ENCODE data around the gene UBTD2.

The UBTD2 gene

DNA sequence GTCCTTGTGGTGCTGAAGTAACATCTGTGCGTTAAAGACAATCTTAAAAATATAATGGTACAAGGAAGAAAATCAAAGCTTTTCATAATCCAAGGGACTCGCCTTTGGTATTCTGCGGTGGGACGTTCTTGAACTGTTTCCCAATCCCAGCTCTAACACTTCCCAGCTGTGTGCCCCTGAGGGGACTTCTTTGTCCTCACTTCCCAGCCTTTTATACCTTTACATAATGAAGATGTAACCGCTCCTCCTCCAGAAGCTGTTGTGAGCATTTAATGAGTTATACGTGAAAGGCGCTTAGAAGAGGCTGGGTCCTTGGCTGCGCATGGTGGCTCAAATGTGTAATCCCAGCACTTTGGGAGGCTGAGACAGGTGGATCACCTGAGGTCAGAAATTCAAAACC lies 112.4 kb downstream of the UBTD2 start:
- H3K4me1 ChIP-seq (ENCODE audit: insufficient read depth, low read length), result peaks cover 28% of the 10 kb centered on the region
- H3K9me3 ChIP-seq (ENCODE audit: insufficient read depth, low read length, severe bottlenecking), result no peaks in the 10 kb centered on the region
- H3K79me2 ChIP-seq (ENCODE audit: insufficient read depth, low read length), result peaks cover 48% of the 10 kb centered on the region
- TF ChIP-seq EZH2 (IDR thresholded peaks at IDR 0.05; ENCODE audit: borderline replicate concordance, low read depth, low read length, severe bottlenecking), result no peak
- TF ChIP-seq, protein P1, sequence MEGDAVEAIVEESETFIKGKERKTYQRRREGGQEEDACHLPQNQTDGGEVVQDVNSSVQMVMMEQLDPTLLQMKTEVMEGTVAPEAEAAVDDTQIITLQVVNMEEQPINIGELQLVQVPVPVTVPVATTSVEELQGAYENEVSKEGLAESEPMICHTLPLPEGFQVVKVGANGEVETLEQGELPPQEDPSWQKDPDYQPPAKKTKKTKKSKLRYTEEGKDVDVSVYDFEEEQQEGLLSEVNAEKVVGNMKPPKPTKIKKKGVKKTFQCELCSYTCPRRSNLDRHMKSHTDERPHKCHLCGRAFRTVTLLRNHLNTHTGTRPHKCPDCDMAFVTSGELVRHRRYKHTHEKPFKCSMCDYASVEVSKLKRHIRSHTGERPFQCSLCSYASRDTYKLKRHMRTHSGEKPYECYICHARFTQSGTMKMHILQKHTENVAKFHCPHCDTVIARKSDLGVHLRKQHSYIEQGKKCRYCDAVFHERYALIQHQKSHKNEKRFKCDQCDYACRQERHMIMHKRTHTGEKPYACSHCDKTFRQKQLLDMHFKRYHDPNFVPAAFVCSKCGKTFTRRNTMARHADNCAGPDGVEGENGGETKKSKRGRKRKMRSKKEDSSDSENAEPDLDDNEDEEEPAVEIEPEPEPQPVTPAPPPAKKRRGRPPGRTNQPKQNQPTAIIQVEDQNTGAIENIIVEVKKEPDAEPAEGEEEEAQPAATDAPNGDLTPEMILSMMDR (IDR thresholded peaks at IDR 0.05; ENCODE audit: borderline replicate concordance, extremely low read depth, low read length, poor library complexity, severe bottlenecking), result no peak
- no peak overlapping the region for H3K4me2 ChIP-seq (ENCODE audit: insufficient read depth, low read length)
- H2AFZ ChIP-seq (ENCODE audit: low read depth, low read length), result no peak overlapping the region
- no peak overlapping the region for H3K27ac ChIP-seq (ENCODE audit: low read length)
- ATAC-seq (ENCODE audit: insufficient read depth, low read depth) (no peak), DNase-seq (no peak)
- H3K27me3 ChIP-seq (ENCODE audit: insufficient read depth, low read length, poor library complexity), result no peaks in the 10 kb centered on the region
- H3K4me3 ChIP-seq (ENCODE audit: low read depth in 1 of 2, low read length in 2 of 2), result no peak overlapping the region
- H3K9ac ChIP-seq (ENCODE audit: low read depth, low read length), result no peak overlapping the region
- peaks cover 6% of the 10 kb centered on the region; the same call in 1 of the 2 replicates for H3K36me3 ChIP-seq (ENCODE audit: insufficient read depth, low read length)
- peaks cover 13% of the 10 kb centered on the region for H4K20me1 ChIP-seq (ENCODE audit: insufficient read depth, low read length)

GRCh38 chr5:172170251-172170701 lies 113.3 kb downstream of the UBTD2 start:
- no peaks in the 10 kb centered on the region for H3K27me3 ChIP-seq (ENCODE audit: insufficient read depth, low read length, poor library complexity)
- DNase-seq (no peak), ATAC-seq (ENCODE audit: insufficient read depth, low read depth) (no peak)
- no peaks in the 10 kb centered on the region for H3K9me3 ChIP-seq (ENCODE audit: insufficient read depth, low read length, severe bottlenecking)
- no peak for TF ChIP-seq EZH2 (IDR thresholded peaks at IDR 0.05; ENCODE audit: borderline replicate concordance, low read depth, low read length, severe bottlenecking)
- TF ChIP-seq, protein P1 (IDR thresholded peaks at IDR 0.05; ENCODE audit: borderline replicate concordance, extremely low read depth, low read length, poor library complexity, severe bottlenecking), result no peak
- H3K4me3 ChIP-seq (ENCODE audit: low read depth in 1 of 2, low read length in 2 of 2), result no peak overlapping the region
- no peak overlapping the region for H3K9ac ChIP-seq (ENCODE audit: low read depth, low read length)
- H3K36me3 ChIP-seq (ENCODE audit: insufficient read depth, low read length), result peaks cover 6% of the 10 kb centered on the region; the same call in 1 of the 2 replicates
- peaks cover 21% of the 10 kb centered on the region for H3K4me1 ChIP-seq (ENCODE audit: insufficient read depth, low read length)
- peaks cover 48% of the 10 kb centered on the region for H3K79me2 ChIP-seq (ENCODE audit: insufficient read depth, low read length)
- H4K20me1 ChIP-seq (ENCODE audit: insufficient read depth, low read length), result peaks cover 17% of the 10 kb centered on the region
- no peak overlapping the region for H2AFZ ChIP-seq (ENCODE audit: low read depth, low read length)
- no peak overlapping the region for H3K4me2 ChIP-seq (ENCODE audit: insufficient read depth, low read length)
- no peak overlapping the region for H3K27ac ChIP-seq (ENCODE audit: low read length)

DNA sequence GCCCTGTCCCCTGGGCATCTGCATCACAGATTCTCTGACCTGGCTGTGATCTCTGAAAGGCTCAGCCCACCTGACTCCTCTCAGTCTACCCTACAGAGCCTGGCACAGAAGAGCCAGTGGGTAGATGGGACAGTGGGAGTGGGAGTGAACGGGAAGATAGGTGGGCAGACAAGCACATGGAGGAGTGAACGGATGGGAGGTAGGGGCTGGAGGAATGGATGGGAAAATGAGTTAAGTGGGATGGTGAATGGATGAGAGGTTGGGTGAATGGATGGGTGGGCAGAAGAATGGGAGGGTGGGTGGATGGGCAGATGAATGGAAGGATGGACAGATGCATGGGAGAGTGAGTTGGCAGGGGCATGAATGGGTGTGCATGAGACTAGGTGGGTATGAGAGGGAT lies 114.3 kb downstream of the UBTD2 start:
- Histone ChIP-seq H3K79me2 (ENCODE audit: insufficient read depth, low read length) (peaks cover 45% of the 10 kb centered on the region), H2AFZ (ENCODE audit: low read depth, low read length) (no peak overlapping the region), H3K27ac (ENCODE audit: low read length) (no peak overlapping the region), H4K20me1 (ENCODE audit: insufficient read depth, low read length) (peaks cover 25% of the 10 kb centered on the region), H3K4me1 (ENCODE audit: insufficient read depth, low read length) (peaks cover 11% of the 10 kb centered on the region), H3K4me2 (ENCODE audit: insufficient read depth, low read length) (no peak overlapping the region), H3K4me3 (ENCODE audit: low read depth in 1 of 2, low read length in 2 of 2) (no peak overlapping the region), H3K36me3 (ENCODE audit: insufficient read depth, low read length) (peaks cover 6% of the 10 kb centered on the region; the same call in 1 of the 2 replicates), H3K27me3 (ENCODE audit: insufficient read depth, low read length, poor library complexity) (no peaks in the 10 kb centered on the region), H3K9ac (ENCODE audit: low read depth, low read length) (no peak overlapping the region), H3K9me3 (ENCODE audit: insufficient read depth, low read length, severe bottlenecking) (no peaks in the 10 kb centered on the region)
- DNase-seq, result no peak
- no peak for TF ChIP-seq EZH2 (IDR thresholded peaks at IDR 0.05; ENCODE audit: borderline replicate concordance, low read depth, low read length, severe bottlenecking)
- TF ChIP-seq, protein P1 (IDR thresholded peaks at IDR 0.05; ENCODE audit: borderline replicate concordance, extremely low read depth, low read length, poor library complexity, severe bottlenecking), result no peak
- ATAC-seq (ENCODE audit: insufficient read depth, low read depth), result no peak
